HL-60 (cell line): ENCODE measurements around the gene CWF19L1.

Experiments
- TF ChIP-seq, protein P1 (sequence below): IDR thresholded peaks from 2 replicates; pipeline ENCODE4 v1.6.1; 2012; ENCODE audit warnings: low read depth; ENCODE audit not compliant: insufficient replicate concordance
- TF ChIP-seq, protein P2 (sequence below): IDR thresholded peaks from one replicate; pipeline ENCODE4 v1.5.1; 2011; ENCODE audit warnings: low read length, control low read depth, inconsistent platforms; ENCODE audit not compliant: insufficient read depth

DNA sequence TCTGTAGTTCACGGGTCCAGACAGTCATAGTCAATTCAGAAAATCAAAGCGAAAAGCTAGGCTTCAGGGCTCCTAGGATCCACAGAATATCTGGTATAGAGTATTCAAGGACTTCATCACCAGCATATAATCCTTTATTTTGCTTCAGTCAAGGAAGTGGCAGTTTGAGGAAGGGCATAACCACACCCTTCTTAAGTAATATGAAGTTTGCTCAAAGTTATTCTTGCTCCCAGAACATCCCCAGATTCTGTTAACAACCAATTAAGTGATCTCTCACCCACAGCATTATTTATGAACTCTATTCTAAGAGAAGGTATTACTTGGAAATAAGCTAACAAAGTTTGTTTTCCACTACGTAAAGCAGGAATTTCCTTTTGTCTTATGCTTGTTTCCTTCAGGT, 13.2 kb downstream of the CWF19L1 start:
- TF ChIP-seq, protein P1, sequence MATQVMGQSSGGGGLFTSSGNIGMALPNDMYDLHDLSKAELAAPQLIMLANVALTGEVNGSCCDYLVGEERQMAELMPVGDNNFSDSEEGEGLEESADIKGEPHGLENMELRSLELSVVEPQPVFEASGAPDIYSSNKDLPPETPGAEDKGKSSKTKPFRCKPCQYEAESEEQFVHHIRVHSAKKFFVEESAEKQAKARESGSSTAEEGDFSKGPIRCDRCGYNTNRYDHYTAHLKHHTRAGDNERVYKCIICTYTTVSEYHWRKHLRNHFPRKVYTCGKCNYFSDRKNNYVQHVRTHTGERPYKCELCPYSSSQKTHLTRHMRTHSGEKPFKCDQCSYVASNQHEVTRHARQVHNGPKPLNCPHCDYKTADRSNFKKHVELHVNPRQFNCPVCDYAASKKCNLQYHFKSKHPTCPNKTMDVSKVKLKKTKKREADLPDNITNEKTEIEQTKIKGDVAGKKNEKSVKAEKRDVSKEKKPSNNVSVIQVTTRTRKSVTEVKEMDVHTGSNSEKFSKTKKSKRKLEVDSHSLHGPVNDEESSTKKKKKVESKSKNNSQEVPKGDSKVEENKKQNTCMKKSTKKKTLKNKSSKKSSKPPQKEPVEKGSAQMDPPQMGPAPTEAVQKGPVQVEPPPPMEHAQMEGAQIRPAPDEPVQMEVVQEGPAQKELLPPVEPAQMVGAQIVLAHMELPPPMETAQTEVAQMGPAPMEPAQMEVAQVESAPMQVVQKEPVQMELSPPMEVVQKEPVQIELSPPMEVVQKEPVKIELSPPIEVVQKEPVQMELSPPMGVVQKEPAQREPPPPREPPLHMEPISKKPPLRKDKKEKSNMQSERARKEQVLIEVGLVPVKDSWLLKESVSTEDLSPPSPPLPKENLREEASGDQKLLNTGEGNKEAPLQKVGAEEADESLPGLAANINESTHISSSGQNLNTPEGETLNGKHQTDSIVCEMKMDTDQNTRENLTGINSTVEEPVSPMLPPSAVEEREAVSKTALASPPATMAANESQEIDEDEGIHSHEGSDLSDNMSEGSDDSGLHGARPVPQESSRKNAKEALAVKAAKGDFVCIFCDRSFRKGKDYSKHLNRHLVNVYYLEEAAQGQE: no peak
- TF ChIP-seq, protein P2, sequence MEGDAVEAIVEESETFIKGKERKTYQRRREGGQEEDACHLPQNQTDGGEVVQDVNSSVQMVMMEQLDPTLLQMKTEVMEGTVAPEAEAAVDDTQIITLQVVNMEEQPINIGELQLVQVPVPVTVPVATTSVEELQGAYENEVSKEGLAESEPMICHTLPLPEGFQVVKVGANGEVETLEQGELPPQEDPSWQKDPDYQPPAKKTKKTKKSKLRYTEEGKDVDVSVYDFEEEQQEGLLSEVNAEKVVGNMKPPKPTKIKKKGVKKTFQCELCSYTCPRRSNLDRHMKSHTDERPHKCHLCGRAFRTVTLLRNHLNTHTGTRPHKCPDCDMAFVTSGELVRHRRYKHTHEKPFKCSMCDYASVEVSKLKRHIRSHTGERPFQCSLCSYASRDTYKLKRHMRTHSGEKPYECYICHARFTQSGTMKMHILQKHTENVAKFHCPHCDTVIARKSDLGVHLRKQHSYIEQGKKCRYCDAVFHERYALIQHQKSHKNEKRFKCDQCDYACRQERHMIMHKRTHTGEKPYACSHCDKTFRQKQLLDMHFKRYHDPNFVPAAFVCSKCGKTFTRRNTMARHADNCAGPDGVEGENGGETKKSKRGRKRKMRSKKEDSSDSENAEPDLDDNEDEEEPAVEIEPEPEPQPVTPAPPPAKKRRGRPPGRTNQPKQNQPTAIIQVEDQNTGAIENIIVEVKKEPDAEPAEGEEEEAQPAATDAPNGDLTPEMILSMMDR: no peak
